Rectal smooth muscle tissue (tissue), 1 donor: ENCODE measurements around the gene ST8SIA4.

Experiments
- H3K27ac ChIP-seq: one replicate; pipeline ENCODE4 v1.7.0; 2013; ENCODE audit warnings: low read depth, low read length, inconsistent platforms
- H3K27me3 ChIP-seq: one replicate; pipeline ENCODE4 v1.7.0; 2013; ENCODE audit warnings: low read length; ENCODE audit not compliant: control insufficient read depth, insufficient read depth
- H3K36me3 ChIP-seq: one replicate; pipeline ENCODE4 v1.7.0; 2013; ENCODE audit warnings: low read length; ENCODE audit not compliant: control insufficient read depth, insufficient read depth
- H3K4me1 ChIP-seq: one replicate; pipeline ENCODE4 v1.7.0; 2013; ENCODE audit warnings: low read length; ENCODE audit not compliant: control insufficient read depth, insufficient read depth
- H3K4me3 ChIP-seq: one replicate; pipeline ENCODE4 v1.7.0; 2013; ENCODE audit warnings: low read length
- H3K9ac ChIP-seq: one replicate; pipeline ENCODE4 v1.7.0; 2013; ENCODE audit warnings: low read length

The ST8SIA4 gene

DNA sequence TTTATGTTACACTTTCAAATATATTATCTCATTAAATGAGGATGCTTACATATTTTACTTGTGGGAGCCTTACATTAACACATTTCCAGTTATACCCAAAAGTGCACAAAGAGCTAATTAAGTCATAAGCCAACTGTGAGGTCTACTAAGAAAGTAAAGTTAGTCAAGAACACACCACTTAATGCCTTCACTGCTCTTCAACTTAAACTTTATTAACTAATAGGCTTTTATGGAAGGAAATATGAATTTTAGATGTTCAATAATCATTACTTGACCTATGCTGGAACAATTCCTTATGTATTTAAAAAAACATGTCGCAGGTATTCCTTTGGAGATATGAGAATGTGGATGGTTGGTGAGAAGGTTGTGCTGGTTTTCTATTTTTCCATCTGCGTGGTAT lies 3.4 kb downstream of the ST8SIA4 start:
- peaks cover 3% of the 10 kb centered on the region for H3K27me3 ChIP-seq
- H3K27ac ChIP-seq, result no peak overlapping the region
- H3K4me1 ChIP-seq, result no peaks in the 10 kb centered on the region
- no peaks in the 10 kb centered on the region for H3K36me3 ChIP-seq
- no peak overlapping the region for H3K9ac ChIP-seq
- peak overlapping the region; percentile 76 for H3K4me3 ChIP-seq

DNA sequence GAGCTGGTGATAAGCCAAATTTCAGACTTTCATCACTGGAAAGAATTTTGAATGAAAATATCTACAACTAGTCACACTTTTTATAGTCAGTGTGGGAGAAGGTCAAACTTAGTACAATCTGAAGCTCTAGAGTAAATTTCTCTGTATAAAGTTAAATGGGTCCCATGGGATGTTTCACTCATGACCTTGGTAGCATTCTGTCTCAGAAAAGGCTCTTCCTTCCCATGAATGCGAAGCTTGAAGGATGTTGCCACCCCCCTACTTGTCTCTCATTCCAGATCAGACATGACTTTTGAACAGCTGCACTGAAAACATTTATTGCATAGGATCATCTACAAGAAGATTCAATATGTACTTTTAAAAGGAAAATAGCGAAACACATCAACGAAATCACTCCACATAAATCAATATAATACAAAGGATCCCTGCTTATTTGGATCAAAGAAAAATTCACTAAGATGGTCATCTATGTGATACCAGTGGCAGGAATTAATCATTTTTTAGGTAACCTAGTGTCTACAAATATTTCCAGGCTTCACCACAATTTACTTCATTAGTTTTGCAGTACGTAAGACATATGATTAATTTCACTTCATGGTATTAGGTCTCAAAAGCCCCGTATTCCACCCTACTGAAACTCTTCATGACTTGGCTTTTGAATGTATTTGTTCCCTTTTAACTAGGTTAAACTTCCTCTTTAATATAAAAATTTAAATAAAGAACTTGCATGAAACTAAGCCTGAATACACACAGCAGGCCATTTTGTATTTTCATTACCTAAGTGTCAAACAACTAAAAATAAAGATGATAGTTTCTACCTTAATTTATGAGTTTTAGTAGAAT lies 4.4 kb downstream of the ST8SIA4 start:
- Histone ChIP-seq H3K36me3 (no peaks in the 10 kb centered on the region), H3K27me3 (peaks cover 3% of the 10 kb centered on the region), H3K4me3 (no peak overlapping the region), H3K9ac (no peak overlapping the region), H3K27ac (no peak overlapping the region), H3K4me1 (no peaks in the 10 kb centered on the region)

GRCh38 chr5:100896054-100896453 lies 7.0 kb downstream of the ST8SIA4 start:
- Histone ChIP-seq H3K27me3 (peaks cover 2% of the 10 kb centered on the region), H3K36me3 (no peaks in the 10 kb centered on the region), H3K4me1 (no peaks in the 10 kb centered on the region), H3K9ac (no peak overlapping the region), H3K27ac (no peak overlapping the region), H3K4me3 (no peak overlapping the region)

- no peak overlapping the region for H3K9ac ChIP-seq
- H3K4me1 ChIP-seq, result no peaks in the 10 kb centered on the region
- no peaks in the 10 kb centered on the region for H3K27me3 ChIP-seq
- H3K36me3 ChIP-seq, result no peaks in the 10 kb centered on the region
- H3K27ac ChIP-seq, result no peak overlapping the region
- no peak overlapping the region for H3K4me3 ChIP-seq
Observed at GRCh38 chr5:100890461-100891008, 12.5 kb downstream of the ST8SIA4 start.

- Histone ChIP-seq H3K36me3 (no peaks in the 10 kb centered on the region), H3K4me3 (no peak overlapping the region), H3K4me1 (no peaks in the 10 kb centered on the region), H3K9ac (no peak overlapping the region), H3K27ac (no peak overlapping the region), H3K27me3 (no peaks in the 10 kb centered on the region)
Observed at GRCh38 chr5:100889896-100890295, 13.2 kb downstream of the ST8SIA4 start.

- Histone ChIP-seq H3K9ac (no peak overlapping the region), H3K36me3 (no peaks in the 10 kb centered on the region), H3K27ac (no peak overlapping the region), H3K4me1 (no peaks in the 10 kb centered on the region), H3K4me3 (no peak overlapping the region), H3K27me3 (no peaks in the 10 kb centered on the region)
Observed at GRCh38 chr5:100889165-100889743, 13.8 kb downstream of the ST8SIA4 start.

DNA sequence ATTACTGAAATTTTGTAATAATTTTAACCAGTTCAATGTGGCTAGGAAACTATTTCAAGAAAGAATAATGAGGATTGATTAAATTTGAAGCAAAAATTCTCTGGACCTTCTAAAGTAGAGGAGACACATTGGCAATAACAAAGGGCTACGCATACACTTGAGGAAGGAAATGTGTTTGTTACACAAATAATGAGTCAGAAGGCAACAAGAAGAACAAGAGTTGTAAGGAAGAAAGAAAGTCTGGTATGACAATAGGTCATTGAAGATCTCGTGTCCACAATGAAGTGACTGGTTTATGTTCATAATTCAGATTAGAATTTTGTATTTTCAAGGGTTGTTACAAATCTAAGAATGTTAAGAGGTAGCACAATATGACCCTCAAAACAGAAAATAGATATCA lies 25.8 kb downstream of the ST8SIA4 start:
- Histone ChIP-seq H3K36me3 (no peaks in the 10 kb centered on the region), H3K27me3 (no peaks in the 10 kb centered on the region), H3K27ac (no peak overlapping the region), H3K4me1 (no peaks in the 10 kb centered on the region), H3K4me3 (no peak overlapping the region), H3K9ac (no peak overlapping the region)

DNA sequence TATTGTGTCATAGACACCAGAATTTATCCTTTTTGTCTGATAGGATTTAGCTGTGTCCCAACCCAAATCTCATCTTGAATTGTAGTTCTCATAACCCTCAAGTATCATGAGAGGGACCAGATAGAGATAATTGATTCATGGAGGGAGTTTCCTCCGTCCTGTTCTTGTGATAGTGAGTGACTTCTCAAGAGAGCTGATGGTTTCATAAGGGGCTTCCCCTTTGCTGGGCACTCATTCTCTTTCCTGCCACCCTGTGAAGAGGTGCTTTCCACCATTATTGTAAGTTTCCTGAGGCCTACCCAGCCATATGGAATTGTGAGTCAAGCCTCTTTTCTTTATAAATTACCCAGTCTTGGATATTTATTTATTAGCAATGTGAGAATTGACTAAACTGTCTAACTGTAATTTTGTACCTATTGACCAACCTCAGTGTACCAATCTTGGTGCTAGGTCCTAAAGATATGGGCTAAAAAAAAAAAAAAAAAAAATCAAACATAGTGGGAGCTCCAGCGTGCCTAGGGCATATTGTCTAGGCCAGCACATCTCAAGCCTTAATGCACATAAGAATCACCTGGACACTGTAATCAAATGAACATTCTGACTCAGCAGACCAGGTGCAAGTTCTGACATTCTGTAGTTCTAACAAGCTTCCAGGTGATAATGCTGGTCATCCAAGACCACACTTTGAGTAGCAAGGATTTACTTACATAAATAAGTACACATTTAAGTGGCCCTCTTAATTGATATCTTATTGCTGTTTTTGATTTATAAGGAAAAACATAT lies 30.5 kb downstream of the ST8SIA4 start:
- H3K9ac ChIP-seq, result no peak overlapping the region
- H3K36me3 ChIP-seq, result no peaks in the 10 kb centered on the region
- no peaks in the 10 kb centered on the region for H3K27me3 ChIP-seq
- no peaks in the 10 kb centered on the region for H3K4me1 ChIP-seq
- H3K4me3 ChIP-seq, result no peak overlapping the region
- no peak overlapping the region for H3K27ac ChIP-seq

DNA sequence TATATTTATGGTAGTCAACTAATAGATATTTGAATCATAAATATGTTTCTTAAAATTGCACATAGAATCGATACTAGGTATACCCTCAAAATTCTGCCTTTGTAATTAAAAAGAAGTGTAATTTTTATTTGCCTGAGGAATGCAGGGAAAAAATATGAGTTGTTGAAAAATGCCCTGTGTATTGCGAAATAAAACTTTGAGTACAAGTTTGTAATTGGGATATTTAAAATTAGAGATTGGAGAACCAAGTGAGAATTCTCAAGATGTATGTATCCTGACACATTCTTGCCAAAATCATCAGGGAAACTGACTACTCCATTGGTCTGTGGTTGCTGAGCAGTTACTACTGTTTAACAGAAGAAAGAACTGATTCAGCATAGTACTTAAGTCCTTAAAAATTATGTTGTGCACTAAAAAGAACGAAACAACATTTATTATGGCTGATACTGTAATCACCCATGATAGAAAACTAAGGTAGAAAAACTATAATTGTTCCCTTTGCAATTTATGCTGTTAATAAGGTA lies 36.0 kb downstream of the ST8SIA4 start:
- Histone ChIP-seq H3K27me3 (no peaks in the 10 kb centered on the region), H3K27ac (no peak overlapping the region), H3K4me3 (no peak overlapping the region), H3K4me1 (no peaks in the 10 kb centered on the region), H3K9ac (no peak overlapping the region), H3K36me3 (no peaks in the 10 kb centered on the region)

DNA sequence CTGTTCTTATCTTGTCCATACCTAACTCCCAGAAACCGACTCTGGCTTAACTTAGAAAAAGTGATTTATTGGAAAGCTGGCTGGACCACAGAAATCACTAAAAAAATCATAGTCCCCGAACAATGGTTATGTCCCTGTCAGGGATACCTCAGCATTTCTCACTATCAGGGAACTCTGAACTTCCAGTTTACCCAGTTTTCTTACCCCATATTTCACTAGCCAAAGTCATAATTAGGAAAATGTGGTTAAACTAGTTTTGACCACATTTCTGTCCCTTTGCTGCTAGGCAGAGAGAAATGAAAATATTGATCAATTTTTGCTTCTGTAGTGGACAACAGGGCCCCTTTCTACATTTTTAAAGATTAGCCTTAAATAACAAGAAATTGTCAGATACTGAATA lies 38.2 kb downstream of the ST8SIA4 start:
- Histone ChIP-seq H3K27me3 (no peaks in the 10 kb centered on the region), H3K36me3 (no peaks in the 10 kb centered on the region), H3K9ac (no peak overlapping the region), H3K4me3 (no peak overlapping the region), H3K27ac (no peak overlapping the region), H3K4me1 (no peaks in the 10 kb centered on the region)

DNA sequence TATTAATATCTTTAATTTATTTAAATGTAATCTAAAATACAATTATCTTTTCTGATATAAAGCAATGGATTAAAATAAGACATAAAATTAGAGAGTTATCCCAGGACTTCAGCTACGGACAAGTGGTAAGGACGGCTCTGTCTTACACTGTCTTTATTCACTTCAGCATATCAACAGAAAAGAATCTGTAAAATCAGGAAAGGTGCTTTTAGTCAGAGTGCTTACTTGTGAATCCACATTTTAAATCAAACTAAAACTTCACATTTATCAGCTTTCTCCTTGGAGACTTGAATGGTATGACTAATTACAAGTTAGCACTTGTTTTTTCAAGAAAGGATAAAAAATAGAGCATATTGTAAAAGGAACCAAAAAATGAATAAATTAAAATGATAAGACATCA lies 39.3 kb downstream of the ST8SIA4 start:
- Histone ChIP-seq H3K36me3 (no peaks in the 10 kb centered on the region), H3K27me3 (no peaks in the 10 kb centered on the region), H3K27ac (no peak overlapping the region)

GRCh38 chr5:100861148-100861547 lies 41.9 kb downstream of the ST8SIA4 start:
- Histone ChIP-seq H3K4me3 (no peak overlapping the region), H3K4me1 (no peaks in the 10 kb centered on the region), H3K36me3 (no peaks in the 10 kb centered on the region), H3K27ac (no peak overlapping the region), H3K9ac (no peak overlapping the region), H3K27me3 (no peaks in the 10 kb centered on the region)

More for the DNA sequence above, 39.3 kb downstream of the ST8SIA4 start:
- Histone ChIP-seq H3K4me1 (no peaks in the 10 kb centered on the region), H3K9ac (no peak overlapping the region), H3K4me3 (no peak overlapping the region)
